Trophoblast cell (in vitro differentiated cells and primary cell): ENCODE data around the gene SLC15A3.

Experiments used
- DNase-seq, 2 donors: peaks; one replicate each; pipeline ENCODE4 v3.0.0-alpha.2; 2016
- H2AFZ ChIP-seq: 2 replicates; pipeline ENCODE4 v1.6.1; 2013; ENCODE audit warnings: low read length, moderate library complexity, mild to moderate bottlenecking; ENCODE audit not compliant: insufficient read depth, poor library complexity
- H2AK5ac ChIP-seq: 2 replicates; pipeline ENCODE4 v1.6.1; 2013; ENCODE audit warnings: mild to moderate bottlenecking, low read length
- H2BK120ac ChIP-seq: 2 replicates; pipeline ENCODE4 v1.6.1; 2013; ENCODE audit warnings: low read length, mild to moderate bottlenecking, moderate library complexity; ENCODE audit not compliant: insufficient read depth, poor library complexity
- H2BK12ac ChIP-seq: 2 replicates; pipeline ENCODE4 v1.6.1; 2013; ENCODE audit warnings: mild to moderate bottlenecking, low read length, moderate library complexity
- H2BK5ac ChIP-seq: 2 replicates; pipeline ENCODE4 v1.6.1; 2013; ENCODE audit warnings: low read length, low read depth, moderate library complexity, mild to moderate bottlenecking; ENCODE audit not compliant: poor library complexity
- H3K14ac ChIP-seq: 2 replicates; pipeline ENCODE4 v1.6.1; 2013; ENCODE audit warnings: mild to moderate bottlenecking, low read length
- H3K18ac ChIP-seq: 2 replicates; pipeline ENCODE4 v1.6.1; 2013; ENCODE audit warnings: mild to moderate bottlenecking, low read length
- H3K23ac ChIP-seq: 2 replicates; pipeline ENCODE4 v1.6.1; 2013; ENCODE audit warnings: low read length
- H3K27ac ChIP-seq: 2 replicates; pipeline ENCODE4 v1.5.1; 2013; ENCODE audit warnings: low read depth, mild to moderate bottlenecking, inconsistent platforms, low read length, moderate library complexity
- H3K27me3 ChIP-seq: 2 replicates; pipeline ENCODE4 v1.6.1; 2013; ENCODE audit warnings: inconsistent platforms, mild to moderate bottlenecking, low read length, moderate library complexity; ENCODE audit not compliant: insufficient read depth
- H3K36me3 ChIP-seq, 2 experiments: 1 replicate in 1 of 2; 2 replicates in 1 of 2; pipeline ENCODE4 v1.6.1; 2013; ENCODE audit warnings: low read length in 2 of 2, mild to moderate bottlenecking in 2 of 2, moderate library complexity in 1 of 2; ENCODE audit not compliant: insufficient read depth in 2 of 2, control insufficient read depth in 1 of 2
- H3K4ac ChIP-seq: 2 replicates; pipeline ENCODE4 v1.6.1; 2013; ENCODE audit warnings: low read depth, mild to moderate bottlenecking, low read length, moderate library complexity
- H3K4me1 ChIP-seq, 2 experiments: 1 replicate in 1 of 2; 2 replicates in 1 of 2; pipeline ENCODE4 v1.6.1; 2013; ENCODE audit warnings: low read length in 2 of 2, mild to moderate bottlenecking in 2 of 2, moderate library complexity in 1 of 2; ENCODE audit not compliant: insufficient read depth in 2 of 2, control insufficient read depth in 1 of 2
- H3K4me2 ChIP-seq: 2 replicates; pipeline ENCODE4 v1.6.1; 2013; ENCODE audit warnings: inconsistent platforms, mild to moderate bottlenecking, low read length, moderate library complexity
- H3K4me3 ChIP-seq: 2 replicates; pipeline ENCODE4 v1.5.1; 2013; ENCODE audit warnings: mild to moderate bottlenecking, low read depth, low read length, inconsistent platforms
- H3K79me1 ChIP-seq: one replicate; pipeline ENCODE4 v1.6.1; 2013; ENCODE audit warnings: low read length
- H3K79me2 ChIP-seq: 2 replicates; pipeline ENCODE4 v1.6.1; 2013; ENCODE audit warnings: low read length, mild to moderate bottlenecking; ENCODE audit not compliant: control insufficient read depth, insufficient read depth, poor library complexity
- H3K9ac ChIP-seq: 2 replicates; pipeline ENCODE4 v1.6.1; 2013; ENCODE audit warnings: mild to moderate bottlenecking, low read length
- H3K9me3 ChIP-seq: 2 replicates; pipeline ENCODE4 v1.6.1; 2013; ENCODE audit warnings: low read depth, mild to moderate bottlenecking, control low read depth, inconsistent platforms, low read length; ENCODE audit not compliant: insufficient read depth
- H4K12ac ChIP-seq: 2 replicates; pipeline ENCODE4 v1.6.1; 2013; ENCODE audit warnings: low read depth, mild to moderate bottlenecking, low read length, moderate library complexity
- H4K8ac ChIP-seq: 2 replicates; pipeline ENCODE4 v1.6.1; 2013; ENCODE audit warnings: low read depth, mild to moderate bottlenecking, low read length, moderate library complexity
- H4K91ac ChIP-seq: one replicate; pipeline ENCODE4 v1.6.1; 2013; ENCODE audit warnings: low read depth, mild to moderate bottlenecking, low read length, moderate library complexity
- WGBS: extraction: QIAGEN DNeasy Blood & Tissue Kit; methylation state at CpG from one replicate; pipeline ENCODE4 v1.1.7; 2013; ENCODE audit warnings: missing lambda C conversion rate; ENCODE audit not compliant: insufficient read length, insufficient coverage; ENCODE audit errors: extremely low coverage; 5-methylcytosine and 5-hydroxymethylcytosine counted together

Gene SLC15A3

DNA sequence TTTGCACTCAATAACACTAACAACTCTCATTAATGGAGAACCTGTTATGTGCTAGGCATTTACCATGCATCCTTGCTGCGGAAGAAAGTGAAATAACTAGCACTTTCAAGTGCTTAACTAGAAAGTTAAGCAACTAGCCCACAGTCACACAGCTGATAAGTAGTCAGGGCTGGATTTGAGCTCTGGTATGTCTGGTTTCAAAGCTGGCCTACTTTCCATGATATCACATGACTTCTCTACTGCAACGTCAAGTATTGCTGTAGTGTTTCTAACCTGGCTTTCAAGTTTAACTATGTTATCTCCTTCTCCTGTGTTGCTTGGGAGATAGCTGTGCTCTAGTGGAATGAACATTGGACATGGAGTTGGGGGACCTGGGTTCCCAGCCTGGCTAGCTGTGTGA lies 12.1 kb downstream of the SLC15A3 start:
- H3K9ac ChIP-seq, result no peak overlapping the region
- no peak overlapping the region for H4K91ac ChIP-seq
- DNase-seq, result peak; percentile 68 to 85
- no peaks in the 10 kb centered on the region for H3K9me3 ChIP-seq
- no peak overlapping the region for H3K23ac ChIP-seq
- H2BK120ac ChIP-seq, result no peak overlapping the region
- H3K27me3 ChIP-seq, result no peaks in the 10 kb centered on the region
- no peak overlapping the region for H2BK12ac ChIP-seq
- H3K4me2 ChIP-seq, result no peak overlapping the region
- H3K14ac ChIP-seq, result no peak overlapping the region
- peaks cover 11% of the 10 kb centered on the region for H3K79me1 ChIP-seq
- H2AK5ac ChIP-seq, result no peak overlapping the region
- H3K79me2 ChIP-seq, result no peaks in the 10 kb centered on the region
- H2AFZ ChIP-seq, result no peak overlapping the region
- H3K4me1 ChIP-seq, result peaks cover 21 to 22% of the 10 kb centered on the region in 2 experiments
- H4K8ac ChIP-seq, result no peak overlapping the region
- no peak overlapping the region for H3K4ac ChIP-seq
- no peak overlapping the region for H2BK5ac ChIP-seq
- no peak overlapping the region for H3K4me3 ChIP-seq
- peaks cover 20 to 25% of the 10 kb centered on the region in 2 experiments for H3K36me3 ChIP-seq
- H4K12ac ChIP-seq, result no peak overlapping the region
- H3K18ac ChIP-seq, result no peak overlapping the region
- H3K27ac ChIP-seq, result no peak overlapping the region
- no CpG with 5 or more reads among the region's 2 CpGs for WGBS

GRCh38 chr11:60939301-60939700 lies 12.7 kb downstream of the SLC15A3 start:
- no peak overlapping the region for H4K91ac ChIP-seq
- peaks cover 21 to 22% of the 10 kb centered on the region in 2 experiments for H3K4me1 ChIP-seq
- no peak overlapping the region for H3K27ac ChIP-seq
- no peak overlapping the region for H4K12ac ChIP-seq
- H4K8ac ChIP-seq, result no peak overlapping the region
- peaks cover 11% of the 10 kb centered on the region for H3K79me1 ChIP-seq
- H3K9me3 ChIP-seq, result no peaks in the 10 kb centered on the region
- H2BK12ac ChIP-seq, result no peak overlapping the region
- H3K27me3 ChIP-seq, result no peaks in the 10 kb centered on the region
- no peak overlapping the region for H2AK5ac ChIP-seq
- no peak overlapping the region for H3K18ac ChIP-seq
- no peak overlapping the region for H3K4ac ChIP-seq
- H3K9ac ChIP-seq, result no peak overlapping the region
- H3K23ac ChIP-seq, result no peak overlapping the region
- no peak overlapping the region for H3K4me3 ChIP-seq
- no CpG with 5 or more reads among the region's 7 CpGs for WGBS
- H2AFZ ChIP-seq, result no peak overlapping the region
- DNase-seq, result no peak
- H3K36me3 ChIP-seq, result peaks cover 26 to 30% of the 10 kb centered on the region in 2 experiments
- H3K14ac ChIP-seq, result no peak overlapping the region
- H3K79me2 ChIP-seq, result no peaks in the 10 kb centered on the region
- H2BK5ac ChIP-seq, result no peak overlapping the region
- H2BK120ac ChIP-seq, result no peak overlapping the region
- H3K4me2 ChIP-seq, result no peak overlapping the region

GRCh38 chr11:60938500-60938899 lies 13.5 kb downstream of the SLC15A3 start:
- peaks cover 9% of the 10 kb centered on the region for H3K79me1 ChIP-seq
- H3K14ac ChIP-seq, result no peak overlapping the region
- H3K23ac ChIP-seq, result no peak overlapping the region
- H3K27ac ChIP-seq, result no peak overlapping the region
- H3K4me1 ChIP-seq, result peaks cover 19 to 21% of the 10 kb centered on the region in 2 experiments
- no peak overlapping the region for H3K4me3 ChIP-seq
- WGBS, result no CpG with 5 or more reads among the region's 9 CpGs
- H3K9ac ChIP-seq, result no peak overlapping the region
- H3K79me2 ChIP-seq, result no peaks in the 10 kb centered on the region
- no peak overlapping the region for H2AFZ ChIP-seq
- no peak overlapping the region for H2AK5ac ChIP-seq
- no peaks in the 10 kb centered on the region for H3K9me3 ChIP-seq
- H3K36me3 ChIP-seq, result peaks cover 34 to 38% of the 10 kb centered on the region in 2 experiments
- no peaks in the 10 kb centered on the region for H3K27me3 ChIP-seq
- H4K8ac ChIP-seq, result no peak overlapping the region
- H3K4me2 ChIP-seq, result no peak overlapping the region
- H2BK5ac ChIP-seq, result no peak overlapping the region
- no peak overlapping the region for H4K12ac ChIP-seq
- H3K18ac ChIP-seq, result no peak overlapping the region
- no peak for DNase-seq
- H4K91ac ChIP-seq, result no peak overlapping the region
- no peak overlapping the region for H2BK120ac ChIP-seq
- no peak overlapping the region for H3K4ac ChIP-seq
- no peak overlapping the region for H2BK12ac ChIP-seq

DNA sequence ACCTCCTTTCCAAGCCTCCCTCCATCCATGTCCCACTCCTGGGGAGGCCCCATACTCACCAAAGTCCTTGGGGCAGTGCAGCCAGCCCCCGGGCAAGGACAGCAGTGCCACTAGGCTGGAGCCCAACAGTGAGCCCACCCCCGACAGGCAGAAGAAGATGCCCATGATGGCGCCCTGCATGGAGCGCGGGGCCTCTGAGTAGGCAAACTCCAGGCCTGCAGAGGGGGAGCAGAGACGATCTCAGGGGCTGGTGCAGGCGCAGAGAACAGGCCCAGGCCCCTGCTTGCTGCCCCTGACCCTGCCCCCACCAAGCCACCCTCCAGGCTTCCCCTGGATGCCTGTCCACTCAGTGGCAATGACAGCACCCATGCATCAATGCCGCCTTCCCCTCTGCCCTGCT lies 14.2 kb downstream of the SLC15A3 start:
- Histone ChIP-seq H3K9me3 (no peaks in the 10 kb centered on the region), H3K79me1 (peaks cover 6% of the 10 kb centered on the region), H4K91ac (no peak overlapping the region), H3K27ac (no peak overlapping the region), H2BK120ac (no peak overlapping the region), H3K4me3 (no peak overlapping the region), H3K27me3 (no peaks in the 10 kb centered on the region), H2BK5ac (no peak overlapping the region), H3K4me2 (no peak overlapping the region), H3K18ac (no peak overlapping the region), H3K36me3 (peaks cover 39 to 42% of the 10 kb centered on the region in 2 experiments), H3K4ac (no peak overlapping the region), H4K12ac (no peak overlapping the region), H3K4me1 (peaks cover 14 to 17% of the 10 kb centered on the region in 2 experiments), H3K14ac (no peak overlapping the region), H3K23ac (no peak overlapping the region), H2BK12ac (no peak overlapping the region), H2AFZ (peak overlapping the region; percentile 3), H4K8ac (no peak overlapping the region), H3K9ac (no peak overlapping the region), H2AK5ac (no peak overlapping the region), H3K79me2 (no peaks in the 10 kb centered on the region)
- WGBS, result no CpG with 5 or more reads among the region's 8 CpGs
- DNase-seq, result no peak
